Stimulated activated naive CD8-positive, alpha-beta T cell treated with anti-CD3 and anti-CD28 coated beads, Interleukin-15, amount 100 ng/mL, for 72 hours (primary cell): ENCODE results near the gene LIN37.
"Not testable (repeated sequence)": the region's sequence is repeated elsewhere in the genome, so short reads cannot be mapped to it uniquely, and the experiment has no call there.

Source experiments
- ATAC-seq: fragments of 150-1000 bp; cut with Tn5 transposase; 2 replicates; pipeline ENCODE4 v1.10.0; 2021; ENCODE audit warnings: mild to moderate bottlenecking, moderate library complexity
- DNase-seq, 2 donors: peaks; one replicate each; pipeline ENCODE4 v3.0.0; 2021 to 2022
- H3K27ac Mint-ChIP-seq, 2 donors: one replicate each; pipeline ENCODE4 v1.8.0; 2022; ENCODE audit warnings: mild to moderate bottlenecking in 2 of 2, mixed read lengths in 2 of 2, moderate library complexity in 2 of 2
- H3K27me3 Mint-ChIP-seq: one replicate; pipeline ENCODE4 v1.8.0; 2022; ENCODE audit warnings: mixed read lengths
- H3K4me1 Mint-ChIP-seq: one replicate; pipeline ENCODE4 v1.8.0; 2022; ENCODE audit warnings: mild to moderate bottlenecking, mixed read lengths
- H3K4me3 Mint-ChIP-seq, 2 donors: one replicate each; pipeline ENCODE4 v1.8.0; 2022; ENCODE audit warnings: mild to moderate bottlenecking in 2 of 2, mixed read lengths in 2 of 2, moderate library complexity in 1 of 2
- H3K9me3 Mint-ChIP-seq, 2 donors: one replicate each; pipeline ENCODE4 v1.8.0; 2022; ENCODE audit warnings: mixed read lengths in 2 of 2

LIN37 gene

GRCh38 chr19:35767288-35768081, 19.1 kb downstream of the LIN37 start:
- Mint-ChIP-seq H3K27ac (no peak overlapping the region), H3K4me3 (no peak overlapping the region), H3K9me3 (no peaks in the 10 kb centered on the region), H3K4me1 (peaks cover 7% of the 10 kb centered on the region), H3K27me3 (no peaks in the 10 kb centered on the region)
- DNase-seq (no peak), ATAC-seq (peak; percentile 71)

GRCh38 chr19:35768082-35768421, 19.7 kb downstream of the LIN37 start:
- Mint-ChIP-seq H3K27me3 (no peaks in the 10 kb centered on the region), H3K4me1 (peaks cover 7% of the 10 kb centered on the region), H3K27ac (no peak overlapping the region), H3K9me3 (no peaks in the 10 kb centered on the region), H3K4me3 (no peak overlapping the region)
- DNase-seq (no peak), ATAC-seq (no peak)

GRCh38 chr19:35772362-35772761, 24.0 kb downstream of the LIN37 start:
- not testable (repeated sequence) for H3K27ac Mint-ChIP-seq, DNase-seq, H3K9me3 Mint-ChIP-seq, H3K27me3 Mint-ChIP-seq, ATAC-seq, H3K4me3 Mint-ChIP-seq
- H3K4me1 Mint-ChIP-seq, result peaks cover 30% of the 10 kb centered on the region

GRCh38 chr19:35773020-35773806, 24.8 kb downstream of the LIN37 start:
- no peak for DNase-seq
- no peak for ATAC-seq
- Mint-ChIP-seq H3K9me3 (no peaks in the 10 kb centered on the region), H3K27me3 (no peaks in the 10 kb centered on the region), H3K4me3 (no peak overlapping the region), H3K27ac (no peak overlapping the region), H3K4me1 (peaks cover 26% of the 10 kb centered on the region)

- Mint-ChIP-seq H3K4me3 (peak overlapping the region; percentile 85), H3K9me3 (no peaks in the 10 kb centered on the region), H3K4me1 (peaks cover 23% of the 10 kb centered on the region), H3K27ac (no peak overlapping the region), H3K27me3 (no peaks in the 10 kb centered on the region)
- no peak for ATAC-seq
- DNase-seq, result no peak
Observed at GRCh38 chr19:35774274-35775045, 26.1 kb downstream of the LIN37 start.

- H3K9me3 Mint-ChIP-seq, result no peaks in the 10 kb centered on the region
- H3K4me3 Mint-ChIP-seq, result peak overlapping the region; percentile 85
- no peaks in the 10 kb centered on the region for H3K27me3 Mint-ChIP-seq
- peak; percentile 7 for ATAC-seq
- no peak for DNase-seq
- peaks cover 23% of the 10 kb centered on the region for H3K4me1 Mint-ChIP-seq
- H3K27ac Mint-ChIP-seq, result no peak overlapping the region
Observed at GRCh38 chr19:35775046-35775297, 26.6 kb downstream of the LIN37 start.

GRCh38 chr19:35775298-35776101, 27.1 kb downstream of the LIN37 start, which contains the start of gene ARHGAP33:
ARHGAP33 (plus strand) TSS chr19:35775564; CDS start chr19:35775659, 95 bp downstream.
- no peaks in the 10 kb centered on the region for H3K9me3 Mint-ChIP-seq
- ATAC-seq (peak; percentile 96), DNase-seq (peak; percentile 98 to 99)

GRCh38 chr19:35776102-35776788, 27.9 kb downstream of the LIN37 start:
- ATAC-seq (no peak), DNase-seq (no peak)
- Mint-ChIP-seq H3K27me3 (no peaks in the 10 kb centered on the region), H3K9me3 (no peaks in the 10 kb centered on the region), H3K27ac (peak overlapping the region; percentile 19 to 78), H3K4me1 (peaks cover 23% of the 10 kb centered on the region), H3K4me3 (peak overlapping the region; percentile 85)

More at GRCh38 chr19:35775298-35776101, 27.1 kb downstream of the LIN37 start, which contains the start of gene ARHGAP33:
- H3K4me3 Mint-ChIP-seq, result peak within 1 kb of the TSS; percentile 85
- peaks cover 23% of the 10 kb centered on the region for H3K4me1 Mint-ChIP-seq
- H3K27ac Mint-ChIP-seq, result peak within 1 kb of the TSS; percentile 19 to 78
- H3K27me3 Mint-ChIP-seq, result no peaks in the 10 kb centered on the region

GRCh38 chr19:35777086-35777841, 28.9 kb downstream of the LIN37 start:
- no peak for ATAC-seq
- DNase-seq, result no peak
- H3K4me3 Mint-ChIP-seq, result peak overlapping the region in 1 of 2 donors; percentile 18
- no peaks in the 10 kb centered on the region for H3K9me3 Mint-ChIP-seq
- no peaks in the 10 kb centered on the region for H3K27me3 Mint-ChIP-seq
- peaks cover 23% of the 10 kb centered on the region for H3K4me1 Mint-ChIP-seq
- H3K27ac Mint-ChIP-seq, result peak overlapping the region in 1 of 2 donors; percentile 36

GRCh38 chr19:35777961-35778360, 29.6 kb downstream of the LIN37 start:
- no peak for DNase-seq
- ATAC-seq, result no peak
- Mint-ChIP-seq H3K4me3 (no peak overlapping the region), H3K27ac (no peak overlapping the region), H3K4me1 (peaks cover 23% of the 10 kb centered on the region), H3K27me3 (no peaks in the 10 kb centered on the region), H3K9me3 (no peaks in the 10 kb centered on the region)

- no peaks in the 10 kb centered on the region for H3K27me3 Mint-ChIP-seq
- no peak overlapping the region for H3K27ac Mint-ChIP-seq
- DNase-seq (no peak), ATAC-seq (no peak)
- H3K4me3 Mint-ChIP-seq, result no peak overlapping the region
- no peaks in the 10 kb centered on the region for H3K9me3 Mint-ChIP-seq
- peaks cover 23% of the 10 kb centered on the region for H3K4me1 Mint-ChIP-seq
Observed at GRCh38 chr19:35779033-35779432, 30.7 kb downstream of the LIN37 start.

- H3K4me3 Mint-ChIP-seq, result no peak overlapping the region
- no peak for ATAC-seq
- no peak for DNase-seq
- H3K27ac Mint-ChIP-seq, result no peak overlapping the region
- no peaks in the 10 kb centered on the region for H3K9me3 Mint-ChIP-seq
- H3K27me3 Mint-ChIP-seq, result no peaks in the 10 kb centered on the region
- H3K4me1 Mint-ChIP-seq, result peaks cover 14% of the 10 kb centered on the region
Observed at GRCh38 chr19:35780058-35780457, 31.7 kb downstream of the LIN37 start.

GRCh38 chr19:35780717-35781116, 32.3 kb downstream of the LIN37 start:
- Mint-ChIP-seq H3K9me3 (no peaks in the 10 kb centered on the region), H3K27me3 (no peaks in the 10 kb centered on the region), H3K27ac (no peak overlapping the region), H3K4me3 (no peak overlapping the region), H3K4me1 (peaks cover 12% of the 10 kb centered on the region)
- ATAC-seq (no peak), DNase-seq (no peak)

GRCh38 chr19:35781650-35782049, 33.3 kb downstream of the LIN37 start:
- no peak for ATAC-seq
- Mint-ChIP-seq H3K27ac (no peak overlapping the region), H3K27me3 (no peaks in the 10 kb centered on the region), H3K9me3 (no peaks in the 10 kb centered on the region), H3K4me3 (no peak overlapping the region), H3K4me1 (peaks cover 3% of the 10 kb centered on the region)
- DNase-seq, result no peak
